ENCODE data around the gene PGAM4. TPM values are rescaled to one million over a fixed set of nuclear protein-coding genes. Genes with fewer than 3 reads are reported as not detected.
A peak's percentile ranks its signal among the peaks of the same experiment; 100 is the strongest.

Gene PGAM4
- 1 to 10 TPM in 1 of 2 experiments, under 1 TPM in 1; 0.70 to 1.9 TPM for total RNA-seq

GRCh38 chrX:77969538-77969937, at the start of gene PGAM4:
PGAM4 (minus strand) TSS chrX:77969638; CDS start chrX:77969638, 0 bp downstream.
- no peak within 1 kb of the TSS for H3K27ac Mint-ChIP-seq

DNA sequence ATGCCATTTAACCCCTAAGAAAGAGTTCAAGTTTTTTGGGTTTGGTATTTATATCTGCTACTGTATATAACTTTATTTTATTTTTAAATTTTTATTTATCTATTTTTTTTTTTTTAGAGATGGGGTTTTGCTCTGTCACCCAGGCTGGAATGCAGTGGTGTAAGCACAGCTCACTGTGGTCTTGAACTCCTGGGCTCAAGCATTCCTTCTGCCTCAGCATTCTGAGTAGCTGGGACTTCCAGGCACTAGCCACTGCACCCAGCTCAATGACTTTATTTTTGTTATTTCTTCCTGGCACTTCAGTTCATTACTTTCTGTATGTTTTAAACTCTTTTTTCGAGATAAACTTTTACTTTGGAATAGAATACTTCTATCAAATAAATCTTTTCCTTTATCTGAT, 42.4 kb upstream of the PGAM4 start:
- Mint-ChIP-seq H3K27ac (no peak overlapping the region), H3K36me3 (peaks cover 9% of the 10 kb centered on the region), H3K4me3 (no peak overlapping the region), H3K4me1 (ENCODE audit: low read depth) (no peaks in the 10 kb centered on the region), H3K27me3 (no peaks in the 10 kb centered on the region), H3K9me3 (no peaks in the 10 kb centered on the region)
- ChIA-PET CTCF (no interaction called here), POLR2A (no interaction called here)
- no peak for DNase-seq
- intact Hi-C loops (cut with micrococcal nuclease): loop anchor here (5.0 kb wide), 1 partner anchor 35 kb away; no protein-coding TSS in a partner anchor

More at GRCh38 chrX:77969538-77969937, at the start of gene PGAM4:
- no peaks in the 10 kb centered on the region for H3K27me3 Mint-ChIP-seq
- intact Hi-C loops (cut with micrococcal nuclease): no loop called here
- DNase-seq: no peak
- H3K36me3 Mint-ChIP-seq: no peaks in the 10 kb centered on the region
- H3K4me1 Mint-ChIP-seq (ENCODE audit: low read depth): peaks cover 10% of the 10 kb centered on the region
- ChIA-PET CTCF (no interaction called here), POLR2A (no interaction called here)
- no peak within 1 kb of the TSS for H3K4me3 Mint-ChIP-seq
- no peaks in the 10 kb centered on the region for H3K9me3 Mint-ChIP-seq

- intact Hi-C loops (cut with micrococcal nuclease): loop anchor here (5.0 kb wide), 1 partner anchor 32 kb away; no protein-coding TSS in a partner anchor
- Mint-ChIP-seq H3K9me3 (no peaks in the 10 kb centered on the region), H3K4me3 (no peak overlapping the region), H3K4me1 (ENCODE audit: low read depth) (no peaks in the 10 kb centered on the region), H3K27me3 (no peaks in the 10 kb centered on the region), H3K36me3 (peaks cover 8% of the 10 kb centered on the region), H3K27ac (no peak overlapping the region)
- no peak for DNase-seq
- POLR2A ChIA-PET: no interaction called here
- CTCF ChIA-PET: no interaction called here
Measured at GRCh38 chrX:77979870-77980269, 10.4 kb upstream of the PGAM4 start.

DNA sequence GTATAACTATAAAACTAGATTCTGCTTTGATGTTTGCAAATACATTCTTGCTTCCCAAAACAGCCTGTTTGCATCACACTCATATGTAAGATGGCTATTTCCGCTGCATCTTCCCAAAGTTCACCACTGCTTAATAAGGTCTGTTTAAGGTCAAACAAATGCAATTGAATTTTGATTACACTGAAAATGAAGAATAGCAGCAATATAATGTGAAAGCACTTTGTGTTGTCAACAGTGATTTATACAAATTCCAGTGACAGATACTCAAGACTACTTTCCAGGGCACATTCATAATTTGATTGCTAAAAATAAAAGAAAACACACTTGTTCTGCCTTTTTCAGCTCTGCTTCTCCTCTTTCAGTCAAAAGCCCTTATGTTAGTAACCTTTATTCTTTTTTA, 8.1 kb upstream of the PGAM4 start:
- no peaks in the 10 kb centered on the region for H3K4me1 Mint-ChIP-seq (ENCODE audit: low read depth)
- H3K9me3 Mint-ChIP-seq: no peaks in the 10 kb centered on the region

DNA sequence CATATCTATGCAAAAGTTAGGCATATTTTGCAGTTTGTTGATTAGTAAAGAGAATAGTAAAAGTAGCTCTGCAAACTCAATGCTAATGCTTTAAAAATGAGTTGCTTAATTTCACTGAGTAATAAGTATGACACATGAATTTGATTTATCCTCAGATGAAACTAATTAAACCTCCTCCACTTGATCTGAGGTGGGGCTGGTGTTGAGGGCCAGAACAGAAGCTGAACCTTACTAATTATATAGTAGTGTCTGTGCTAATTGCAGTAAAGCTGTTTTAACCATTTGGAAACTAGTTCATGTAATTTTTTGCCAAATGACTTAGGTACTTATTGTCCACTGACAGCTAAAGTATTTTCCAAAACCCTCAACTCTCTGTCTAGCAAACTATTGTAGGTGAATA, 7.7 kb upstream of the PGAM4 start:
- no peak overlapping the region for H3K27ac Mint-ChIP-seq
- CTCF ChIA-PET: no interaction called here
- DNase-seq: no peak
- POLR2A ChIA-PET: no interaction called here
- no peaks in the 10 kb centered on the region for H3K4me1 Mint-ChIP-seq (ENCODE audit: low read depth)
- H3K9me3 Mint-ChIP-seq: no peaks in the 10 kb centered on the region
- peaks cover 8% of the 10 kb centered on the region for H3K36me3 Mint-ChIP-seq
- no peak overlapping the region for H3K4me3 Mint-ChIP-seq
- no peaks in the 10 kb centered on the region for H3K27me3 Mint-ChIP-seq
- intact Hi-C loops (cut with micrococcal nuclease): loop anchor here (5.0 kb wide), 1 partner anchor 35 kb away; no protein-coding TSS in a partner anchor

More for the DNA sequence above, 8.1 kb upstream of the PGAM4 start:
- intact Hi-C loops (cut with micrococcal nuclease): loop anchor here (5.0 kb wide), 1 partner anchor 35 kb away; no protein-coding TSS in a partner anchor
- Mint-ChIP-seq H3K4me3 (no peak overlapping the region), H3K27me3 (no peaks in the 10 kb centered on the region), H3K27ac (no peak overlapping the region), H3K36me3 (peaks cover 8% of the 10 kb centered on the region)
- POLR2A ChIA-PET: no interaction called here
- CTCF ChIA-PET: no interaction called here
- no peak for DNase-seq

DNA sequence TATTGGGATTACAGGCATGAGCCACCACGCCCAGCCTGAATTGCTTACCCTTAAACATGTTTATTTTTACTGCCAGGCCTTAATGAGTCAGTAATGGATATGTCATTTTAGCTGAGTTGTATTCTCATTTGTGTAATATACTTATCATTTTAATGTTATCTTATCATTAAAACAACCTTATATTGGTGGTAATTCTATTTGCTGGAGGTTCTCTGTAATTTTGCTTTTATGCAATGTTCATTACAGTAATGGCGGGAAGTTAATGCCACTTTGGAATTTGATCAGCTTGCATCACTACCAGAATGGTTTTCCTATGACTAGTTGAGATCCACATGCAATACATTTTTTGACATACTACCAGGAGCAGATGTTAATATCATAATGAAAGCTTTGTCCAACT, 6.3 kb upstream of the PGAM4 start:
- POLR2A ChIA-PET: no interaction called here
- CTCF ChIA-PET: no interaction called here
- H3K27ac Mint-ChIP-seq: no peak overlapping the region
- no peaks in the 10 kb centered on the region for H3K9me3 Mint-ChIP-seq
- H3K27me3 Mint-ChIP-seq: no peaks in the 10 kb centered on the region
- peaks cover 8% of the 10 kb centered on the region for H3K36me3 Mint-ChIP-seq
- no peaks in the 10 kb centered on the region for H3K4me1 Mint-ChIP-seq (ENCODE audit: low read depth)
- no peak for DNase-seq
- H3K4me3 Mint-ChIP-seq: no peak overlapping the region
- intact Hi-C loops (cut with micrococcal nuclease): loop anchor here (5.0 kb wide), 1 partner anchor 37 kb away; no protein-coding TSS in a partner anchor

DNA sequence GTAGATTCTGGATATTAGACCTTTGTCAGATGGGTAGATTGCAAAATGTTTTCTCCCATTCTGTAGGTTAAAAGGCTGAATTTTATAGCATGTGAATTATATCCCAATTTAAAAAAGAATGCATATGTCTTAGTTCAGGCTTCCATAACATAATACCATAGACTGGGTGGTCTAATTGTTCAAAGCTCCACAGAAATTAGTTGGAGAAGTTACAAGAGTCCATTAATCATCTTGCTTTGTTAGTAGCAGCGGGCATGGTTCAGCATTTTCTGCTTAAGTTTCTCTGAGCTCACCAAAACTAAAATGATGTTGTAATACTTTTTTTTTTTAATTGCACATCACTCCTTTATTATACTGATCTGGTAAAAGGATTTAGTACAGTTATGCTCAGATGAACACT, 1.8 kb downstream of the PGAM4 start:
- H3K36me3 Mint-ChIP-seq: no peaks in the 10 kb centered on the region
- no peaks in the 10 kb centered on the region for H3K9me3 Mint-ChIP-seq
- intact Hi-C loops (cut with micrococcal nuclease): no loop called here
- H3K4me1 Mint-ChIP-seq (ENCODE audit: low read depth): peaks cover 10% of the 10 kb centered on the region
- no peak overlapping the region for H3K27ac Mint-ChIP-seq
- no peak overlapping the region for H3K4me3 Mint-ChIP-seq
- ChIA-PET POLR2A (no interaction called here), CTCF (no interaction called here)
- H3K27me3 Mint-ChIP-seq: no peaks in the 10 kb centered on the region
- no peak for DNase-seq

GRCh38 chrX:77966361-77966760, 3.1 kb downstream of the PGAM4 start:
- H3K36me3 Mint-ChIP-seq: no peaks in the 10 kb centered on the region
- DNase-seq: no peak
- H3K9me3 Mint-ChIP-seq: no peaks in the 10 kb centered on the region
- H3K27ac Mint-ChIP-seq: no peak overlapping the region
- peaks cover 21% of the 10 kb centered on the region for H3K4me1 Mint-ChIP-seq (ENCODE audit: low read depth)
- CTCF ChIA-PET: no interaction called here
- intact Hi-C loops (cut with micrococcal nuclease): no loop called here
- H3K27me3 Mint-ChIP-seq: no peaks in the 10 kb centered on the region
- POLR2A ChIA-PET: no interaction called here
- no peak overlapping the region for H3K4me3 Mint-ChIP-seq

DNA sequence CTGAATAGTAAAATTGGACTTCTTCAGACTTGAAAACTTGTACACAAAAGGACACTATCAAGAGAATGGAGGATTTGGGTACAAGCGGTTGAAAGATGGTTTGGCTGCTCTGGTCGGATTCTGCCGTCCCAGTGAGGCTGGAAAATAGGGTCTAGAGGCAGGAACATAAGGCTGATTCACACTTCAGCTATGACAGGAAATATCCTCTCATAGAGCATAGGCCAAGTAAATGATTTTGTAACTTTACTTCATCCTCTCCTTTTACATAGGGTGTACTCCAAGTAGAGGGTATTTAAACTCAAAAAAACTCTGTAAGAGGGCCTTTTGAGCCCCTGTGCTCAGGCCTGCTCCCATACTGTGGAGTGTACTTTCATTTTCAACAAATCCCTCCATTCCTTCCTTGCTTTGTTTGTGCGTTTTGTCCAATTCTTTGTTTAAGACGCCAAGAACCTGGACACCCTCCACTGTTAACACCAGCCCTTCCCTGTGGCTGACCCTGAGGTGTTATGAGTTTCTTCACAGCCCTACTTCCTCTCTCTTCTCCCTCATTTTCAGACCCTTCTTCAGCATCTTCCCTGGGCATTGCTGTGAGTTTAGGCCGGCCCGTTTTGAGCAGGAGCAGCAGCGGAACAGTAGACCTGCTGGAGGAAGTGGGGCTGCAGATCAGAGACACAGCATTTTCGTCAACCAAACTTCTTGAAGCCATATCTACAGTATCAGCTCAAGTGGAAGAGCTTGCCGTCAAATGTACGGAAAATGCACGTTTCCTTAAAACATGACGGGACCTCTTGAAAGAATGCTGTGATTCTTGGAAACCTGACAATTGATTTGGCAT, 7.2 kb downstream of the PGAM4 start:
- H3K4me1 Mint-ChIP-seq (ENCODE audit: low read depth): peaks cover 43% of the 10 kb centered on the region
- ChIA-PET POLR2A (interaction anchor here (1.3 kb wide), 1 partner anchor 63 kb away, joined by 3 read pairs; the partner anchor contains the start of gene COX7B), CTCF (interaction anchor here (1.4 kb wide), 1 partner anchor 63 kb away, joined by 3 read pairs; the partner anchor contains the start of gene COX7B)
- peak overlapping the region; percentile 71 for H3K4me3 Mint-ChIP-seq
- H3K36me3 Mint-ChIP-seq: peaks cover 5% of the 10 kb centered on the region
- H3K9me3 Mint-ChIP-seq: no peaks in the 10 kb centered on the region
- peak overlapping the region; percentile 96 for H3K27ac Mint-ChIP-seq
- no peaks in the 10 kb centered on the region for H3K27me3 Mint-ChIP-seq
- intact Hi-C loops (cut with micrococcal nuclease): loop anchor here (5.0 kb wide), 1 partner anchor 175 kb away; the partner anchor contains the start of gene ATRX
- DNase-seq: peak; percentile 14

DNA sequence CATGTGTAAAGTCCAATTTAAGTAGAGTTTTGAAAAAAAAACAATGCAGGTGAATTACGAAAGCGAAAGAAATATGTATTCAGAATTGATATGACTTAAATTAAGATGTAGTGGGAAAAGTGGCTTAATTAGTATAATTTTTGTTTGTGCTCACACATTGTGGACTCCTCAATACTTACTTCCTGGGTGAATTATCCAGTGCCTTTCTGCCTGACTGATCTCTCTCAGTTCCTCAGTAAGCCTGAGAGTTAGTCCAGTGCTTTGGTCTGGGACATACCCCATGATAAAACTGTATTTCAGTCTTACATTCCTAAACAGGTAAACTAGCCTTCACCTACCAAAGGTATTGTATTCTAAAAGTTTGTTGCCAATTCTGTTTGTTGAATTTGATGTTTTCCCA, 8.4 kb downstream of the PGAM4 start:
- ChIA-PET POLR2A (no interaction called here), CTCF (no interaction called here)
- H3K4me1 Mint-ChIP-seq (ENCODE audit: low read depth): peaks cover 39% of the 10 kb centered on the region
- DNase-seq: no peak
- H3K27ac Mint-ChIP-seq: peak overlapping the region; percentile 96
- peaks cover 3% of the 10 kb centered on the region for H3K9me3 Mint-ChIP-seq
- H3K36me3 Mint-ChIP-seq: peaks cover 8% of the 10 kb centered on the region
- intact Hi-C loops (cut with micrococcal nuclease): loop anchor here (2.0 to 5.0 kb wide), 2 partner anchors 50 to 174 kb away; partner anchors contain the start of genes ATP7A and ATRX
- H3K27me3 Mint-ChIP-seq: no peaks in the 10 kb centered on the region
- H3K4me3 Mint-ChIP-seq: peak overlapping the region; percentile 46

DNA sequence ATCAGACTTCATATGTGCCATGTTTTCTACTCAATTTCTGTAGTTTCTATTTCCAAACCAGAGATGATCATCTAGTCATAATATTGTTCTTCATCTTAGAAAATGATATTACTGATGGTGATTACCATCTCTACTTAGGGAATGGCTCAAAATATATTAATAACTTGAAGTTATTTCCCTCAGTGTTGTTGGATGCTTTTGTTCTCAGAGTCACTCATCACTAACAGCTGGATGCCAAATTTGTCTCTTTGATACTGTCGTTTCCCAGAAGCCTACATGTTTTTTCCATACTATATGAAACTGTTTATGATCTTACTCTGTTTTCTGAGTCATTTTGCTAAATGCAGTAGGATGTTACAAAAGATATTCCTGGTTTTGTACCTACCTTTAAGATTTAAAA, 8.9 kb downstream of the PGAM4 start:
- ChIA-PET CTCF (interaction anchor here (0.6 kb wide), 1 partner anchor 32 kb away, joined by 3 read pairs; no protein-coding TSS in a partner anchor), POLR2A (no interaction called here)
- H3K27ac Mint-ChIP-seq: peak overlapping the region; percentile 96
- H3K9me3 Mint-ChIP-seq: peaks cover 3% of the 10 kb centered on the region
- H3K4me3 Mint-ChIP-seq: peak overlapping the region; percentile 46
- H3K36me3 Mint-ChIP-seq: peaks cover 9% of the 10 kb centered on the region
- peaks cover 39% of the 10 kb centered on the region for H3K4me1 Mint-ChIP-seq (ENCODE audit: low read depth)
- H3K27me3 Mint-ChIP-seq: no peaks in the 10 kb centered on the region
- no peak for DNase-seq
- intact Hi-C loops (cut with micrococcal nuclease): loop anchor here (2.0 to 5.0 kb wide), 2 partner anchors 50 to 173 kb away; partner anchors contain the start of genes ATP7A and ATRX

DNA sequence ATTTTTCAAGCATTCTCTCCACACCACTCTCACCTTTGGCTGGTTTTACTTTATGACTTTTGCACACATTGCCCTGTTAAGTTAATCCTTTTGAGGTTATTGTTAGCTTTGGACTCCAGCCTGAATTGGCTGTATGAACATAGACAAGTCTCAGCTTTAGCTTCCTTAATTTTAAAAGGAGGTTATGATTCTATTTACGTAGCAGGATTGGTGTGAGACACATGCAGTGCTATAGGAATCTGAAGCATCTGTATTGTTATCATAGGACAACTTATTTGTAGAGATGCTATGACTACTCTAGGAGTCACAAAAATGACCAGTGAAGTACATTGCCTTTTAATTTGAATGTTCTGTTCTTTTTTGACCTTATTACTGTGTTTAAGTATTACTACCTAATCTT, 15.7 kb downstream of the PGAM4 start:
- intact Hi-C loops (cut with micrococcal nuclease): no loop called here
- Mint-ChIP-seq H3K4me1 (ENCODE audit: low read depth) (peaks cover 15% of the 10 kb centered on the region), H3K27ac (no peak overlapping the region), H3K4me3 (no peak overlapping the region), H3K36me3 (peaks cover 10% of the 10 kb centered on the region), H3K27me3 (no peaks in the 10 kb centered on the region), H3K9me3 (peaks cover 3% of the 10 kb centered on the region)
- DNase-seq: no peak
- POLR2A ChIA-PET: interaction anchor here (0.9 kb wide), 1 partner anchor 35 kb away, joined by 3 read pairs; no protein-coding TSS in a partner anchor
- CTCF ChIA-PET: no interaction called here

Data from activated CD4-positive, alpha-beta memory T cell treated with anti-CD3 and anti-CD28 coated beads for 36 hours (primary cell).